ENCODE measurements around the gene TBX10. TPM values are rescaled to one million over a fixed set of nuclear protein-coding genes. Genes with fewer than 3 reads are reported as not detected.

The TBX10 gene
- total and polyA plus RNA-seq, 12 donors, result not detected

DNA sequence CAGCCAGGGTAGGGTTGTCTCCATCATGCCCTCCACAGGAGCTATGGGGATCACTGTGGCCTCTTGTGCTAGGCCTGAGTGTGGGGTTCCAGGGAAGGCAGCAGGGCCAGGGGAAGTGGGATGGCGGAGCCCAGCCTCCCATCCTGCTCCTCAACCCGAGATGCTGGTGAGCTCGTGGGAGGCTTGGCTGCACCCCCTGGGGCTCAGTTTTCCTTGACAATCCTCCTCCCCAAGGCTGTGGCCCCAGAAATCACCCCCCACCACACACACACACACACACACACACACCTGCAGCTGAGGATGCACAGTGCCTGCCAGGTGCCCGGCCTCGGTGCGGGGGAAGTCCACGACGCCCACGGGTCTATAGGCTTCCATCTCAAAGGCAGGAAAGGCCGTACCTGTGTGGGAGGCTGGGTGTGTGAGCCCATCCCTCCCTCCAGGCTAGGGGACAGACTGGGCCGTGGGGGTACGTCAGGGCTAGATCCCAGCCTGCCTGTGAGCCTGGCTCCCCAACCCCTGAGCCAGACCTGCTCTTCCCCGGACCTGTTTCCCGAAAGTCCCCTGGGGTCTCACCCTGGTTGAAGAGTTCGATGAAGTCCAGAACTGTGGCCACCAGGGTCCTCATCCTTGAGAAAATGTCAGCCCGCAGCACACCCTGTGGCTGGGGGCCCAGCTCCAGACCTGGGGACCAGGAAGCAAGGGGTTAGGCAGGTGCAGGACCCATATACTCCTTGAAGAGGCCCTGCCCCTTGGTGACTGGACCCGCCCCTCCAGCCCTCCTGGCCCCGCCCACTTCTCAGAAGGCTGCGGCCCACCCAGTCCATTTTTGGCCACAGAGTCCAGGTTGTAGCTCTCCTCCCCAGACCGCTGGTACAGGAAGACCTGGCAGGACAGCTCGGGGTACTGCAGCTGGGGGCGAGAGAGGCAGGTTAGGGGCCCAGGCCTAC lies 5.2 kb upstream of the TBX10 start:
- TF ChIP-seq, protein P1, sequence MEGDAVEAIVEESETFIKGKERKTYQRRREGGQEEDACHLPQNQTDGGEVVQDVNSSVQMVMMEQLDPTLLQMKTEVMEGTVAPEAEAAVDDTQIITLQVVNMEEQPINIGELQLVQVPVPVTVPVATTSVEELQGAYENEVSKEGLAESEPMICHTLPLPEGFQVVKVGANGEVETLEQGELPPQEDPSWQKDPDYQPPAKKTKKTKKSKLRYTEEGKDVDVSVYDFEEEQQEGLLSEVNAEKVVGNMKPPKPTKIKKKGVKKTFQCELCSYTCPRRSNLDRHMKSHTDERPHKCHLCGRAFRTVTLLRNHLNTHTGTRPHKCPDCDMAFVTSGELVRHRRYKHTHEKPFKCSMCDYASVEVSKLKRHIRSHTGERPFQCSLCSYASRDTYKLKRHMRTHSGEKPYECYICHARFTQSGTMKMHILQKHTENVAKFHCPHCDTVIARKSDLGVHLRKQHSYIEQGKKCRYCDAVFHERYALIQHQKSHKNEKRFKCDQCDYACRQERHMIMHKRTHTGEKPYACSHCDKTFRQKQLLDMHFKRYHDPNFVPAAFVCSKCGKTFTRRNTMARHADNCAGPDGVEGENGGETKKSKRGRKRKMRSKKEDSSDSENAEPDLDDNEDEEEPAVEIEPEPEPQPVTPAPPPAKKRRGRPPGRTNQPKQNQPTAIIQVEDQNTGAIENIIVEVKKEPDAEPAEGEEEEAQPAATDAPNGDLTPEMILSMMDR (IDR thresholded peaks at IDR 0.05), result no peak
- TF ChIP-seq POLR2A (IDR thresholded peaks at IDR 0.05), result no peak
- H3K27ac ChIP-seq, result no peak overlapping the region
- H3K27me3 ChIP-seq, result peaks cover 12% of the 10 kb centered on the region
- 89 to 100% (median 93%) methylated on average over 4 to 22 of the region's 22 CpGs for WGBS, 4 donors
- H3K4me3 ChIP-seq, result no peak overlapping the region
- intact Hi-C loops (cut with DNase I), result no loop called here
- no peaks in the 10 kb centered on the region for H3K36me3 ChIP-seq (replicated peaks in 1 of 2)
- DNase-seq, result no peak
- H3K9me3 ChIP-seq (replicated peaks in 1 of 3), result no peaks in the 10 kb centered on the region
- H3K4me1 ChIP-seq (replicated peaks in 1 of 2), result no peaks in the 10 kb centered on the region

DNA sequence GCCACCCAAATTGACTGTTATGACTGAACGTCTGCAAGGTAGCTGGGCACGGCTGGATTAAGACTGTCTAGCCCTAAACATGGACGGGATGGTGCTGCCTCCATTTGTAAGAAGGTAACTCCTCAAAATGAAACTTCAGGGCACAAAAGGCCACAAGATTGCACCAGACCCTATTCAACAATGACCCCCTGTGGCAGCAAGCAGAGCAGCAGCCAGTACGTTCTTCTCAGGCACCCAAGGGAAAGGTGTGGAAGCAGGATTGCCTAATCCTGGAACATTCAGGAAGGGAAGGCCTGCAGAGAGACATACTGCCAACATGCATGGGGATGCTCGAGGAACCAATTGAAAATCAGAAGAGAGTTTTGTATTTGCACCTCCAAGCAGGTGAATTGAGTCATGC lies 4.5 kb upstream of the TBX10 start:
- Histone ChIP-seq H3K36me3 (replicated peaks in 1 of 2) (no peaks in the 10 kb centered on the region), H3K9me3 (replicated peaks in 1 of 3) (no peaks in the 10 kb centered on the region), H3K4me1 (replicated peaks in 1 of 2) (no peaks in the 10 kb centered on the region), H3K4me3 (no peak overlapping the region), H3K27me3 (peaks cover 17% of the 10 kb centered on the region), H3K27ac (no peak overlapping the region)
- 88 to 90% (median 89%) methylated on average over 5 of the region's 5 CpGs for WGBS, 4 donors
- no peak for TF ChIP-seq POLR2A (IDR thresholded peaks at IDR 0.05)
- TF ChIP-seq, protein P1 (IDR thresholded peaks at IDR 0.05), result peak in 1 of 6 experiments; percentile 2
- no peak for DNase-seq
- intact Hi-C loops (cut with DNase I), result no loop called here

DNA sequence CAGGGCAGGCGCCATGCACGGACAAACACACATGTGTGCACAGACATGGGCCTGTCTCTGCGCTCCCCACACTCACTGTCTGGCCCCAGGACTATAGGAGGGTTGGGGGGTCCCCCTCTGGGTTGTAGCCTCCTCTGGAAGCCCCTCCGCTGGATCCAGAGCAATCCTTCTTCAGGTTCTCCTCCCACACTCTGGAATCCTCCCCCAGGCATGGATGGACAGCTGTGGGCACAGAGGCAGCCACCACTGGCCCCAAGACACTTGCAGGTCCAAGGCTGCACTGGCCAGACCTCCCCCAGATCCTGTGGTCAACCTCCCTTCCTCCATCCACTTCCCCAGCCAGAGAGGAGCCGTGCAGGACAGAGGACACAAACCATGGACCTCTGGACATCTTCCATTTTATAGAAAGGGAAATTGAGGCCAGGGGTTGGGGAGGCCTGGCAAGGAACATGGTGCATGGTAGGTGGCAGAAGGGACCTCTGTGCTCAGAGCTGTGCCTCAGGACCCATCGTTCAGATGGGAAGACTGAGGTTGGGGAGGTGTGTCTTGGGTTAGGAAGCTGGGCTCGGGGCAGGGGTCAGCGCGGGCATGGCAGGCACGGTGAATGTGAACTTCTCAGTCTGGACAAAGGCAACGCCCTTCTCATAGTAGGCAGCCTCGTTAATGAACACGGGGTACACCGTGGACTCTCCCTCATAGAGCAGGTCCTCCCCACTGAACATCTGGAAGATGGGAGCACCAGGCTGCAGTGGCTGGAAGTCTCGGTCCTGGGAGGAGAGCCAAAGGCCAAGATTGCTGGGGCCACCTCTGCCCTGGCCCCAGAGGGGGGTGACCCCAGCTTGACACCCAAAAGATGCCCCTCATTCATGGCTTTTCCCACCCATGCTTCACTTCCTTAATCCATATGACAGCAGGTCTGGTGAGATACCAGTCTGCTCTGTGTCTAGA lies 2.9 kb upstream of the TBX10 start:
- Histone ChIP-seq H3K36me3 (replicated peaks in 1 of 2) (no peaks in the 10 kb centered on the region), H3K27ac (no peak overlapping the region), H3K4me1 (replicated peaks in 1 of 2) (no peaks in the 10 kb centered on the region), H3K27me3 (peaks cover 17% of the 10 kb centered on the region), H3K9me3 (replicated peaks in 1 of 3) (no peaks in the 10 kb centered on the region), H3K4me3 (no peak overlapping the region)
- intact Hi-C loops (cut with DNase I), result no loop called here
- no peak for DNase-seq
- 83 to 89% (median 87%) methylated on average over 12 to 15 of the region's 15 CpGs for WGBS, 4 donors
- TF ChIP-seq, protein P1 (IDR thresholded peaks at IDR 0.05), result no peak
- TF ChIP-seq POLR2A (IDR thresholded peaks at IDR 0.05), result no peak
